Measurements from ENCODE around the gene PRKCH.
A peak's percentile ranks its signal among the peaks of the same experiment; 100 is the strongest.
"Not testable (repeated sequence)": the region's sequence is repeated elsewhere in the genome, so short reads cannot be mapped to it uniquely, and the experiment has no call there.

The PRKCH gene

DNA sequence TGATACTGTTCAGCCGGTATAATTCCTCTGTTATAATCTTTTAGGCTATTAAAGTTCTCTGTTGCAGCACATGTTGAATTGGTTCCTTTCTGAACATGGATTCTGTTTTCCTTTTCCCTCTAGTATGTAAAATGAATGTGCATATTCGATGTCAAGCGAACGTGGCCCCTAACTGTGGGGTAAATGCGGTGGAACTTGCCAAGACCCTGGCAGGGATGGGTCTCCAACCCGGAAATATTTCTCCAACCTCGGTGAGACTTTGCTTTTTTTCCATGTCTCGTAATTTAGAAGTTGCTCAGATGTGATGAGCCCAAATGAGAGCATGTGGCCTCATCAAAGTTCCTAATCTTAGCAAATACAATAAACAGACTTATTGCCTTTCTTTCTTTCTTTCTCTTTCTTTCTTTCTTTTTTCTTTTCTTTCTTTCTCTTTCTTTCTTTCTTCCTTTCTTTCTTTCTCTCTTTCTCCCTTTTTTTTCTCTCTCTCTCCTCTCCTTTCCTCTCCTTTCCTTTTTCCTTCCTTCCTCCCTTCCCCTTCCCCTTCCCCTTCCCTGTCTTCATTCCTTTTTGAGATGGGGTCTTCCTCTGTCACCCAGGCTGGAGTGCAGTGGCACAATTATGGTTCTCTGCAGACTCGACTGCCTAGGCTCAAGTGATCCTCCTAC is 131.9 kb downstream of the PRKCH start:
- no peaks in the 10 kb centered on the region for H3K36me3 Mint-ChIP-seq
- no peak for ATAC-seq (ENCODE audit: low read depth)
- H3K27me3 Mint-ChIP-seq = peaks cover 8% of the 10 kb centered on the region
- H3K4me1 Mint-ChIP-seq = peaks cover 3% of the 10 kb centered on the region
- H3K9me3 Mint-ChIP-seq = no peaks in the 10 kb centered on the region
- H3K4me3 Mint-ChIP-seq = no peak overlapping the region
- DNase-seq (ENCODE audit: low spot score in 2 of 2) = no peak
- H3K27ac Mint-ChIP-seq = no peak overlapping the region

DNA sequence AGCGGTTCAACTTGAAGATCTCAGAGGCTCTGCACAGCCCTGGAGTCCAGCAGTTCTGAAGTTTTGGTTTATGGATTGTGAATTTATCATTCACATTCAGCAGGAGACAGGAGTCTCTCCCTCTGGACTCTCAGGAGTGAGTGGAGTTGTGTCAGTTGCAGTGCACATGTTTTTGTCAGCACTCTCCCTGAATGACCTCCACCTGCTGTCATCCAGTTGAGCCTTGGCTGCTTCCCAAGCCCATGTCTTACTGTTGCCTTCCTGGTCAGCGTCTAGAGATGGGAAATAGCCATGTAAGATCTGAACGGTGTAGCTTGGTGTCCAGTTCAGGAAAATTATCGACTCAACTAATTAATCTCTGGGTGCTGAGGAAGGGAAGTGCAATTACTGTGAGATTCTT is 133.2 kb downstream of the PRKCH start:
- H3K4me1 Mint-ChIP-seq = peaks cover 3% of the 10 kb centered on the region
- DNase-seq (ENCODE audit: low spot score in 2 of 2) (no peak), ATAC-seq (ENCODE audit: low read depth) (no peak)
- H3K9me3 Mint-ChIP-seq = no peaks in the 10 kb centered on the region
- H3K36me3 Mint-ChIP-seq = no peaks in the 10 kb centered on the region
- no peak overlapping the region for H3K27ac Mint-ChIP-seq
- peaks cover 6% of the 10 kb centered on the region for H3K27me3 Mint-ChIP-seq
- H3K4me3 Mint-ChIP-seq = no peak overlapping the region

DNA sequence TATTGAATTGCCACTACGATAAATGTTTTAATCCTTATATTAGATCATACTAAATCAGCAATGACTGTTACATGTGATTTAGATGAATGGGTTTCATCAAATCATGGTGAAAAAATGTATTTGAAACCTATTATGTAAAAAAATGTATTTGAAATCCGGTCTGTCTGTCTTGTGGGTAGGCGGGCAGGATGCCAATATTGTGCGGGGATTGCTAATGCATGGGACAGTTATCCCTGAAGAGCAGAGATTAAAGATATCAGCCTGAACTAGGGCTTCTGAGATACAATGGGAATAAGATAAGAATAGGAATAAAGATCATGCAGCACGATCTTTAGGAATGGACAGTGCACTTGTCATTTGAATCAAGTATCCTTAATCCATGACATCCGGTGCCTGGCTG is 134.0 kb downstream of the PRKCH start:
- ATAC-seq (ENCODE audit: low read depth) (no peak), DNase-seq (ENCODE audit: low spot score in 2 of 2) (no peak)
- no peak overlapping the region for H3K27ac Mint-ChIP-seq
- peaks cover 4% of the 10 kb centered on the region for H3K27me3 Mint-ChIP-seq
- peaks cover 3% of the 10 kb centered on the region for H3K4me1 Mint-ChIP-seq
- H3K4me3 Mint-ChIP-seq = no peak overlapping the region
- H3K9me3 Mint-ChIP-seq = peaks cover 1% of the 10 kb centered on the region
- peaks cover 1% of the 10 kb centered on the region for H3K36me3 Mint-ChIP-seq

DNA sequence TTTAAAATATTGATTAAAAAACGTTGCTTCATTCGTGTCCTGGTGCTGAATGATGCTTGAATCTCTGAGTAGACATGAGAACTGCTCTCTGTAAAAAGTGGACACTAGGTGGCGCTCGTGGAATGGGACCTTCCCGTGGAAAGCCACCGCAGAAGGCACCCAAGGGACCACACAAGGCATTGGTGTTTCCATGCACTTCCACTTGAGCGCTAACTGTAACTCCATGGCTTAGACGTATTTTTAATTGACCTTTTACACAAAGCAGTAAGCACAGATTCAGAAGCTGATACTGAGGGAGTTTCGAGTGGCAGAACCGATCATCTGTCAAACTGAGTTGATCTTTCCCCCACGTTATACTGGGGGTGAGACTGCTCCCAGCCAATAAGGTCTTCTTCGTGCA is 135.3 kb downstream of the PRKCH start:
- ATAC-seq (ENCODE audit: low read depth) (peak; percentile 94), DNase-seq (ENCODE audit: low spot score in 2 of 2) (peak; percentile 83 to 86)
- peaks cover 1% of the 10 kb centered on the region for H3K36me3 Mint-ChIP-seq

DNA sequence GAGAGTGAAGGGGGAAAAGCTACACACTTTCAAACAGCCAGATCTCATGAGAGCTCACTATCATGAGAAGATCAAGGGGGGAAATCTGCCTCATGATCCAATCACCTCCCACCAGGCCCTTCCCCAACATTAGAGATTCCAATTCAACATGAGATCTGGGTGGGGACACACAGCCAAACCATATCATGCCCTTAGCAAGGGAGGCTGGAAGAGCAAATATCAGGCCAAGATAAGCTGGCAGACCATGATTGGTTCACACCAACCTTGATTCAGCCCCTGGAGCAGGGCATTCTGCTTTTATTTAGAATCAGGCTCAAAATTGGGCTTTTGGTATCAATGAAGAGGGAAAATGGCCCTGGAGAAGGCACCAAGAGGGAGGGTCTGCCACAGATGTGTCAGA is 137.4 kb downstream of the PRKCH start:
- H3K27me3 Mint-ChIP-seq = peaks cover 4% of the 10 kb centered on the region
- H3K9me3 Mint-ChIP-seq = peaks cover 1% of the 10 kb centered on the region
- ATAC-seq (ENCODE audit: low read depth) (no peak), DNase-seq (ENCODE audit: low spot score in 2 of 2) (no peak)
- H3K27ac Mint-ChIP-seq = no peak overlapping the region
- H3K4me3 Mint-ChIP-seq = no peak overlapping the region
- peaks cover 1% of the 10 kb centered on the region for H3K36me3 Mint-ChIP-seq
- peaks cover 14% of the 10 kb centered on the region for H3K4me1 Mint-ChIP-seq

More for the DNA sequence above, 135.3 kb downstream of the PRKCH start:
- Mint-ChIP-seq H3K27me3 (peaks cover 4% of the 10 kb centered on the region), H3K4me1 (peaks cover 8% of the 10 kb centered on the region), H3K27ac (no peak overlapping the region), H3K4me3 (peak overlapping the region; percentile 5), H3K9me3 (peaks cover 1% of the 10 kb centered on the region)

DNA sequence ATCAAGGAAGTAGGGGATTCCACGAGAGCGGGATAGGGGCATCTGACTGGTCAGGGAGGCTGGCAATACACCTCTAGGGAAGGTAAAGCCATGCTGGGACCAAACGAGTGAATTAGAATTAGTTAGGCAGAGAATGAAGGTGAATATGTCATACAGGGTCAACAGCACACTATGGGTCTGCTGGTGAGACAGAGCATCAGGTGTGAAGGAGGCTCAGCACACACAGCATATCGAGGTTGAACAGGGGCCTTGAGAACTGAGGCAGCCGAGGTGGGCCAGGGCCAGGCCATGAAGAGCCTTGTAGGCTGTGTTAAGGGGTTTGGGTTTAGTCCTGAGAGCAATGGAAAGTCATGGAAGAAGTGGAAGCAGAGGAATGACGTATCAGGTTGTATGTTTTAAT is 137.8 kb downstream of the PRKCH start:
- Mint-ChIP-seq H3K27me3 (peaks cover 4% of the 10 kb centered on the region), H3K27ac (no peak overlapping the region), H3K4me3 (no peak overlapping the region), H3K36me3 (peaks cover 1% of the 10 kb centered on the region), H3K4me1 (peaks cover 18% of the 10 kb centered on the region), H3K9me3 (peaks cover 1% of the 10 kb centered on the region)
- DNase-seq (ENCODE audit: low spot score in 2 of 2) (no peak), ATAC-seq (ENCODE audit: low read depth) (no peak)

DNA sequence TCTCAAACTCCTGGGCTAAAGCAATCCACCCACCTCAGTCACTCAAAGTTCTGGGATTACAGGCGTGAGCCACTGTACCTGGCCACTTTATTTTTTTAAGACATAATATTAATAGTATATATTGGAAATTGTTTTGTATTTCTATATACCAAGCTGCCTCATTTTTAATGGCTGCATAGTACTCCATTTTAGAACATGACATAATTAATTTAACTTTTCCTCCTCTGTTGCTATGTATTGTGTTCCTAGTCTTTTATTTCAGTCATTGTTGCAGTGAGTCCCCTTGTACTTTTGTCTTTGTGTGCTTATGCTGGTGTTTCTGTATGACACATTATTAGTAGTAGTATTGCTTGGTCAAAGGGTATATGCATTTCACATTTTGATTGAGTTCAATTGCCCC is 138.7 kb downstream of the PRKCH start:
- H3K27me3 Mint-ChIP-seq = peaks cover 2% of the 10 kb centered on the region
- peaks cover 1% of the 10 kb centered on the region for H3K9me3 Mint-ChIP-seq
- DNase-seq (ENCODE audit: low spot score in 2 of 2) (no peak), ATAC-seq (ENCODE audit: low read depth) (no peak)
- peaks cover 20% of the 10 kb centered on the region for H3K4me1 Mint-ChIP-seq
- peaks cover 1% of the 10 kb centered on the region for H3K36me3 Mint-ChIP-seq
- no peak overlapping the region for H3K4me3 Mint-ChIP-seq
- no peak overlapping the region for H3K27ac Mint-ChIP-seq

DNA sequence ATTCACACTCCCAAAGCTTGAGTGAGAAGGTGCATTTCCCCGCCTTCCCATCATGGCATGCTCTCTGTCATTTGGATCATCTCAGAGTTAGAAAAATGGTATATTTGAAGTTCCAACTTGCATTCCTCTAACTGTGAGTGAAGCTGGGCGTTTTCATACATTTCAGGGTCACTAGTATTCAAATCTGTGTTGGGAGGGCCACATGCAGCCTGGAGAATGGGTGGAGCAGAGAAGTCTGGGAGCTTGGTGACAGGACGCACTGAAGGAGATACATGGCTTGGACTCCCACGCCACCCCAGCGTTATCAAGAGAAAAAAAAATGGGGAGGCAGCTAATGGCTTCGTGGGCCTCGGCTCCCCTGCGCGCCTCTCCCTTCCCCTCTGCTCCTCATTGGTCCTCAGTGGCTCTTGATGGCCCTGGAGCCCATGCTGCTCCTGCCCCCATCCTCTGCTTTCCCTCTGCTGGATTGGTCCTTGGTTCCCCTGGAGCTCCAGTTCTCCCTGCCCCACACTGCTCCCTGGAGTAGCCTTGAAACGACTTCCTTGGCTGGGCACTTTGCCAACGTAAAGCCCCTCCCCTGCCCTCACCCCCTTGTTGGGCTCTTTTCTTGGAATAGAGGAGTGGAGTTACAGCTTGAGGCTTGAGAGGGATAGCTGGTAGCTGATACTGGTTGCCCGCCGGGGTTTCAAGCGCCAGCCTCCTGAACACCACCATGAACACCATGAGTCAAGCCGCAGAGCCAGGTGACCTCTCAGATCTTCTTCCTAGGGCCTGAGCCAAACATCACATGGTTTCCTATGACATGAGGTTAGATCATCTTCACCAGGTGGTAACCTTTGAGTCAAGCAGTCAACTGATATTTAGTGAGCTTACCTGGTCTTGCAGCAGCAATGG is 139.6 kb downstream of the PRKCH start:
- peaks cover 20% of the 10 kb centered on the region for H3K4me1 Mint-ChIP-seq
- H3K27me3 Mint-ChIP-seq = peaks cover 2% of the 10 kb centered on the region
- peak overlapping the region; percentile 32 for H3K27ac Mint-ChIP-seq
- DNase-seq (ENCODE audit: low spot score in 2 of 2) (no peak), ATAC-seq (ENCODE audit: low read depth) (peak; percentile 23)
- H3K36me3 Mint-ChIP-seq = peaks cover 1% of the 10 kb centered on the region
- H3K9me3 Mint-ChIP-seq = peaks cover 1% of the 10 kb centered on the region
- H3K4me3 Mint-ChIP-seq = no peak overlapping the region

DNA sequence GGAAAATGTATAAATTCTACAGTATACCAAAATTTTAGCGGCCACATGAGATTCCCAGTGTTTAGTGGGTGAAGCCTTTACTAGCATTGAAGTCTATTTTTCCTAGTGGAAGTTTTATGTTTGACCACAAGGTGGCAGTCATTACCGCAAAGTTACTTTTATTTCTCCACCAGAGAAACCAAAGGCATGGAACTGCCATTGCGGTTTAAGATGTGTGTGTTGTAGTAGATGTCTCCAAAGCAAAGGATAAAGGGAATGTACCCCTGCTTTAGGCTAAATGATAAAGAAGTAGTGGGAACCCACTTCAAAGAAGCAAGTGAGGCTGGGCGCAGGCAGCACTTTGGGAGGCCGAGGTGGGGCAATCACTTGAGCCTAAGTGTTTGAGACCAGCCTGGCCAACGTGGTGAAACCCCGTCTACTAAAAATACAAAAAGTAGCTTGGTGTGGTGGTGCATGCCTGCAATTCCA is 140.5 kb downstream of the PRKCH start:
- Mint-ChIP-seq H3K36me3 (peaks cover 1% of the 10 kb centered on the region), H3K27me3 (no peaks in the 10 kb centered on the region), H3K9me3 (peaks cover 1% of the 10 kb centered on the region), H3K27ac (peak overlapping the region; percentile 32), H3K4me1 (peaks cover 17% of the 10 kb centered on the region), H3K4me3 (peak overlapping the region; percentile 40)
- DNase-seq (ENCODE audit: low spot score in 2 of 2) (peak in 1 of 2 donors; percentile 68), ATAC-seq (ENCODE audit: low read depth) (peak; percentile 62)

DNA sequence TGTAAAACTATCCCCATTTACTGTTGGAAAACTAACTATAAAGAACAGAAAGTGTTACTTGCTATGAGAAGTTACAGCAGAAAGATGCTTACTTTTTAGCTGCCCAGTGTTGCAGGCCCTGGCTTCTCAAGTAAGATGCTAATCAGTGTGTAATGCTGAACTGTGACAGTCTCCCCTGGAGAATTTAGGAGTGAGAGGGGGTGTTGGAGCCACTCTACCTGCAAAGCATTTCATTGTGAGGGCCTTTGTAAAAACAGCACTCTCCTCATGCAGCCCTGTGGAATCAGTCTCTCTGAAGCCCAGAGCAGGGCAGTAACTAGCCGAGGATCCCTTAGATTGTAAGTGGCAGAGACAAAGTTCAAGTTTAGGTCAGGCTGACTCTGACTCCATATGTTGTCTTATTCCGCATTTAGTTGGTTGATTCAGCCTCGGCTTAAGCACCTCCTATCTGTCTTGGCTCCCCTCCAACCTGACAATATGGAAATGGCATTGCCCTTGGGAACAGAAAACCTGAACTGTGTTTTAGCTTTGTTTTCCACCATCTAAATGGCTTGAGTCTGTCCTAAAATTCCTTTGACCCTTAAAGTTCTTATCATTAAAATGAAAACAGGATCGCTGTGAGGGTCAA is 141.3 kb downstream of the PRKCH start:
- DNase-seq (ENCODE audit: low spot score in 2 of 2) (no peak), ATAC-seq (ENCODE audit: low read depth) (no peak)
- Mint-ChIP-seq H3K9me3 (peaks cover 1% of the 10 kb centered on the region), H3K27me3 (no peaks in the 10 kb centered on the region), H3K4me3 (no peak overlapping the region), H3K27ac (no peak overlapping the region), H3K36me3 (peaks cover 1% of the 10 kb centered on the region), H3K4me1 (peaks cover 17% of the 10 kb centered on the region)

DNA sequence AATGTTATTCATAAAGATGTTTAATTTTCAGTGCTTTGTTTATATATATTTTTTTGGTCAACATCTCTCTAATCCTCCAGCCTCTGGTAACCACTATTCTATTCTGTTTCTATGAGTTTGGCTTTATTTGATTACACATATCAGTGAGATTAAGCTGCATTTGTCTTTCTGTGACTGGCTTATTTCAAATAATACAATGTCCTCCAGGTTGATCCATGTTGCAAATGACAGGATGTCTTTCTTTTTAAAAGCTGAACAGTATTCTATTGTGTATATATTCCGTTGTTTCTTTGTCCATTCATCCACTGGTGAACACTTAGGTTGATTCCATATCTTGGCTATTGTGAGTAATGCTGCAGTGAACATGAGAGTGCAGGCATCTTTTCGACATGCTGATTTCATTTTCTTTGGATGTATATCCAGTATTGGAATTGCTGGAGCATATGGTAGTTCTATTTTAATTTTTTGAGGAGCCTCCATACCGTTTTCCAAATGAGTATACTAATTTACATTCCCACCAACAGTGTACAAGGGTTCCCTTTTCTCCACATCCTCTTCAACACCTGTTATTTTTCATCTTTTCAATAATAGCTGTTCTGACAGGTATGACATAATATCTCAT is 142.4 kb downstream of the PRKCH start:
- no peak overlapping the region for H3K27ac Mint-ChIP-seq
- no peak for DNase-seq (ENCODE audit: low spot score in 2 of 2)
- H3K36me3 Mint-ChIP-seq = peaks cover 1% of the 10 kb centered on the region
- no peak overlapping the region for H3K4me3 Mint-ChIP-seq
- peaks cover 17% of the 10 kb centered on the region for H3K4me1 Mint-ChIP-seq
- ATAC-seq (ENCODE audit: low read depth) = peak; percentile 54
- H3K9me3 Mint-ChIP-seq = peaks cover 1% of the 10 kb centered on the region
- no peaks in the 10 kb centered on the region for H3K27me3 Mint-ChIP-seq

DNA sequence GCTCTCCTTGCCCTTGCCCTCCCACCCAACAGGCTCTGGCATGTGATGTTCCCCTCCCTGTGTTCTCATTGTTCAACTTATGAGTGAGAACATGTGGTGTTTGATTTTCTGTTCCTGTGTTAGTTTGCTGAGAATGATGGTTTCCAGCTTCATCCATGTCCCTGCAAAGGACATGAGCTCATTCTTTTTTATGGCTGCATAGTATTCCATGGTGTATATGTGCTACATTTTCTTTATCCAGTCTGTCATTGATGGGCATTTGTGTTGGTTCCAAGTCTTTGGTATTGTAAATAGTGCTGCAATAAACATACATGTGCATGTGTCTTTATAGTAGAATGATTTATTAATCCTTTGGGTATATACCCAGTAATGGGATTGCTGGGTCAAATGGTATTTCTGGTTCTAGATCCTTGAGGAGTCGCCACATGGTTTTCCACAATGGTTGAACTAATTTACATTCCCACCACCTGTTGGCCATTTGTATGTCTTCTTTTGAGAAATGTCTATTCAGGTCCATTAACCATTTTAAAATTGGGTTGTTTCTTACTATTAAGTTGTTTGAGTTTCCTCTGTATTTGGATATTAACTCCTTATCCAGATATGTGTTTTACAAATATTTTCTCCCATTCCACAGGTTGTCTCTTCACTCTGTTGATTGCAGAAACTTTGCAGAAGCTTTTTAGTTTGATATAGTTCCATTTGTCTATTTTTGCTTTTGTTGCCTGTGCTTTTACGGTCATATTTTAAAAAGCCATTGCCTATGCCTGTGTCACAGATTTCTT is 143.4 kb downstream of the PRKCH start:
- not testable (repeated sequence) for ATAC-seq (ENCODE audit: low read depth); H3K4me3 Mint-ChIP-seq; H3K27me3 Mint-ChIP-seq; H3K27ac Mint-ChIP-seq; H3K36me3 Mint-ChIP-seq; DNase-seq (ENCODE audit: low spot score in 2 of 2); H3K9me3 Mint-ChIP-seq
- peaks cover 17% of the 10 kb centered on the region for H3K4me1 Mint-ChIP-seq

DNA sequence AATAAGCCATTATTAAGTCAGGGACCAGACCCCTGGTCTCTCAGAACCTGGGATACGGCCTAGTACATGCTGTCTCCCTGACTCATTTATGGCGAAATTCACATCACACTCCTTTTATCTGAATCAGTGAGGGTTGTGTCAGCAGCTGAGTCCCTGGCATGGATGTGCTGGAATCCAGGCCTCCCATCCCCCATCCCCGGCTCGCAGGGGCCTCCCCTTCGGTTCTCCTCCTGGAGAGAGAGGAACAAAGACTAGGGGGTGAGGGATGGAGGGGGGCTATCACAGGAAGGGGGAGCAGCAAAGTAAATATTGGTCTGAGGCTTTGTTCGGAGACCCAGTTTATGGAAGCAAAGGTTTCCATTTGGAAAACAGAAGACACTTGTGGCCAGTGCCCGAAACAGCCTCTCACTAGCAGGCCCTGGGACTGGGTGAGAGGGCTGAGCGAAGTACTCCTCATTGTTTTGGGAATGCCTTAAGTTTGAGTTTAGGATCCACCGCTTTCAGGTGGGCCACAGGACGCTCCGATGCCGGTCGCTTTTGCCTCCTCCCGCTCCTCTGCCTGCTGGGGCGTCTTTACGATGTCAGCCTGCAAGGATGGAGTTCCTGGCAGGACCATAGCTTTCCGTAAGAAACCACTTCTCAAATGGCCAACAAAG is 145.0 kb downstream of the PRKCH start:
- H3K9me3 Mint-ChIP-seq = no peaks in the 10 kb centered on the region
- no peaks in the 10 kb centered on the region for H3K36me3 Mint-ChIP-seq
- DNase-seq (ENCODE audit: low spot score in 2 of 2) (no peak), ATAC-seq (ENCODE audit: low read depth) (no peak)
- no peak overlapping the region for H3K4me3 Mint-ChIP-seq
- no peaks in the 10 kb centered on the region for H3K27me3 Mint-ChIP-seq
- H3K4me1 Mint-ChIP-seq = peaks cover 28% of the 10 kb centered on the region
- H3K27ac Mint-ChIP-seq = no peak overlapping the region

All from memory B cell (primary cell).